Activated CD8-positive, alpha-beta memory T cell treated with anti-CD3 and anti-CD28 coated beads, Interleukin-2, amount 50 U/mL, for 1 hour (primary cell): ENCODE results near the gene SMAD1.
"Not testable (repeated sequence)": the region's sequence is repeated elsewhere in the genome, so short reads cannot be mapped to it uniquely, and the experiment has no call there.

ENCODE experiments used
- DNase-seq: peaks from one replicate; pipeline ENCODE4 v3.0.0-alpha.2; 2020; ENCODE audit errors: extremely low read depth

Gene SMAD1

DNA sequence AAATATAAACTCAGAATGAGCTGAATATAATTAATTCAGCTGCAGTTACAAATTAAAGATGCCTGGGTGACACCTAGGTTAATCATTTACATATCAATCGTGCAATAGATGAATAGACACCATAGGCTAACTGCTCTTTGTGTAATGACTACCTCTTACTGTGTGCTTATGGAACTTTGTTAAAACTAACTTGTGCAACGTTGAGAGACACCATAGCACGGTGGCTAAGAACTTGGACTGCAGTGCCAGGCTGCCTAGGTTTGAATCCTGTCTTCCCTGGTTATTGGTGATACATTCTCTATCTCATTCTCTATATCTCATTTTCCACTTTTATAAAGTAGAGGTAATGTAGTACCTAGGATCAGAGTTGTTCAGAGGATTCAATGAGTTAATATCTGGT is 46.9 kb downstream of the SMAD1 start:
- DNase-seq: no peak

DNA sequence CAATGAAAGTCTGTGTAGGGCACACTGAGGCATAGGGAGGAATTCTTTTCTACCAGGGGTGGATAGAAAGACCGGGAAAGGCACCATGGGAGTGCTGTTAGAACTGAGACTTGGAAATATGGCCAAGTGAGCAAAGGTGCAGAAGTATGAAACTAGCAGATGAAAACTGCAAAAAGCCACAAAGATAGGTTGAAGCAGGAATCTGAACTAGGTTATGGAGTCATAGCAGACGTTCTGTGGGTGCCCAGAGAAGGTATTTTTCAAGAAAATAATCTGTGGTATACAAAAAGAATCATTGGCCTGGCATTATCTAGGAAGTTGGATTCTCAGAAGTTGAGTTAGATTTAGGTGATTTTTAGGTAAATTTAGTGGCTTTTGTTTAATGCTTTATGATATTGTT is 48.5 kb downstream of the SMAD1 start:
- DNase-seq: no peak

DNA sequence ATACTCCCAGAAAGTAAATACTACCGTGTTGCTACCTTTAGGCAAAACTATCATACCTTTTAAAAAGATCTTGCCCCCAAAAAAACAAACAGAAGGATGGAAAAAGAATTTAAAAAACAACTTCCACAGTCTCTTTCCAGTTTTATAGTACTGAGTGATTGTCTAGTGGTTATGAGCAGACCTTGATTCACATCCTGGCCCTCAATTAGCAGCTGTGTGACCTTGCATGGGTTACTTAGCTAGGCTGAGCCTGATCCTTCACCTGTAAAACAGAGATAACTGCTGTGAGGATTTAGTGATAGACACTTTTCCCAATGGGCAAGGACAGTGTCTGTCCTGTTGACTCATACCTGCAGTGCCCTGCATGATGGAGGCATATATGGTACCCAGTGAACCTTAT is 49.0 kb downstream of the SMAD1 start:
- DNase-seq: no peak

DNA sequence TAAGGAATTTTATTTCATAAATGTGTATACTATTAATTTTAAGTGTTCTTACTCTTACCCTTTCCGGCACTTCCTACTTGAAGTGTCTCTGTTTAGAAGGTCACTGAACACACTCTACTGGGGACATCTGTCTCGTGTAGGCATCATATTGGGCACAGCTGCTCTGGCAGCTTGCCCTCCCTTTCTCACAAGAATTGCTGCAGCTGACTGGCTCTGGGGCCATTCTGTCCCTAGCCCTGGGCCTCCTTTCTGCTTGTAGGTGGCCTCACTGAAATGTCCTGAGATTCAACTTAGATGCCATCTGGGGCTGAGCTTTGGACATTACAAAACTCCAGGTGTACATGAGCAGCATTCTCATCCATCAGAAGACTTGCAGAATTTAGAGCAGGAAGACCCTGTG is 49.6 kb downstream of the SMAD1 start:
- DNase-seq: no peak

DNA sequence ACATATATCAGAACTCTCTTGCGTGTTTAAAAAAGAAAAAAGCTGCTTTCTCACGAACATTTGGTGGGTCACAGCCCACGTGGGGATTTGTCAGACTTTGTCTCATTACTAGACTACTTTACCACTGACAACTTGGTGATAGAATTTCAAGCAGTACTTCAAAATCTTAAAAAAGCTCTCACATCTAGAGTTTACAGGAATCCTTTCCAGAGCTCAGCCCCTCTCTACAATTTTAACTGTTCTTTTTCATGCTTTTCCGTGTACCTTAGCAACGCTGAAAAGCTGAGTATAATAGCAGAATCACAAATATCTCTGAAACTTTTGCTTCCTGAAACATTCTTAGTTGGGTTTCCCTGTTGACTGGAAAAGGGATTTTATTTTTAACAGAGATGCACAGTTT is 50.2 kb downstream of the SMAD1 start:
- no peak for DNase-seq

DNA sequence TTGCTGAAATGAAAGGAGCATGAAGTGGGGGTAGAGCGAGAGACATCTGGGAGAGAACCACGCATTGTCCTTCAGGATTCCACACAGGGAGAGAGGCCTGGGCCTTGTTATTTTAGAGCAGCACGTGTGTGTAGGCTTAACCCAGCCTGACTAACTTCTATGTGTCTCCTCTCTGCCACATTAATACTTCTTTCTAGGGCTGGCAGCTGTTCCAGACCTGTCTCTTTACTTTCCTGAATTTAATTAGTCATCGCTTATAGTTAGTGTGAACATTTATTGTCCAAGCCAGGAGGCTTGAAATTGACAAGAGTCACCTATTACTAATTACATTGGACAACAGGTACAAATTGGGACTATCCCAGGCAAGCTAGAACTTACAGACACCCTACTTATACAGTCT is 51.3 kb downstream of the SMAD1 start:
- DNase-seq: no peak

DNA sequence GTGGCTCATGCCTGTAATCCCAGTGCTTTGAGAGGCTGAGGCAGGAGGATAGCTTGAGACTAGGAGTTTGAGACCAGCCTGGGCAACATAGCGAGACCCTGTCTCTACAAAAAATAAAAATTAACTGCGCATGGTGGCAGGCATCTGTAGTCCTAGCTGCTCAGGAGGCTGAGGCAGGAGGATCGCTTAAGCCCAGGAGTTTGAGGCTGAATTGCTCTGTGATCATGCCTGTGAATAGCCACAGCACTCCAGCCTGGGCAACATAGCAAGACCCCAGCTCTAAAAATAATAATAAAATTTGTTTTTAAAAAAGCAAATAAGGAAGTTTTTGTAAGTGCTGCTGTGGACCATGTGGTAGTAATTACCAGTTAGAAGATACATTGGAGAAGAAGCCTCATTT is 51.8 kb downstream of the SMAD1 start:
- DNase-seq: not testable (repeated sequence)

DNA sequence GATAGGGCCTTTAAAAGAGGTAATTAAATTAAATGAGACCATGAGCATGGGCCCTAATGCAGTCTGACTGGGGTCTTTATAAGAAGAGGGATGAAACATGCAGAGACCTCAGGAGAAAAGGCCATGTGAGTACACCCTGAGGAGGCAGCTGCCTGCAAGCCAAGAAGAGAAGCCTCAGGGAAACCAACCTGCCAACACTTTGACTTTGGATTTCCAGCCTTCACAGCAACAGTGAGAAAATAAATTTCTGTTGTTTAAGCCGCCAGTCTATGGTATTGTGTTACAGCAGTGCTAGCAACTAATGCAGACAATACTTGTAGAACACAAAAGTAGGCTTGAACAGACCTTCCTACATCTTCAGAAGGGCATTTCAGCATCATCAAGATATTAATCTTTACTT is 52.3 kb downstream of the SMAD1 start:
- DNase-seq: no peak

DNA sequence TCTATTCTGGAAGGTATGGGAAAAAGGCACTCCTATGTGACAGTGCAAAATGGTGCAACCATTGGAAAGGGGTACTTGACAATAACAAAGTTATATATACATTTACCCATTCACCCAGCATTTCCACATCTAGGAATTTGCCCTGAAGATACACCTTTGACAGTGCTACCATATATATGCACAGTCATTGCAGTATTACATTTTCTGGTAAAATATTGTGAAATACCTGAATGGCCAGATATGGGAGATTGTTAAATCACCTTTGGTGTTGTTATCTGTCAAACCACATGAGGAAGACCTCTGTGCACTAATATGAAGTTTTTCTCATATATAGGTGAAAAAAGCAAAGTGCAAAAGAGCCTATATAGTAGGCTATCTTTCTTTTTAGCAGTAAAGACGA is 53.5 kb downstream of the SMAD1 start:
- no peak for DNase-seq

DNA sequence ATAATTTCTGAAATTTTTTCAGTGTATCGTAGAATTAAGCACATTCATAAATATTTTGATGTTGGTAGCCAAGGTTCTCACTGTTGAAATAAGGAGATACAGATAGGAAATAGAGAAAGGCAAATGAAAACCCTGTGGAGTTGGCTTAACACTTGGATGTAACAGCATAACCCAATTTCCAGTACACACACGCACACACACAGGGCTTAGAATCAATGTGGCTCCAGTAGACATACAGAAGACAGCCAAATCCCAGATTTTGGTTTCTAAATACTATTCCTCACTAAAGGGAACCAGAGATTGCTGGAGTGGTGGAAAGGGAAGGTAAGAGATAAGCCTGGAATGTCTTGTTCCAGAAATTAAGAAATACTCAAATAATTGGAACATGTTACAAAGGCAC is 54.4 kb downstream of the SMAD1 start:
- DNase-seq: no peak

DNA sequence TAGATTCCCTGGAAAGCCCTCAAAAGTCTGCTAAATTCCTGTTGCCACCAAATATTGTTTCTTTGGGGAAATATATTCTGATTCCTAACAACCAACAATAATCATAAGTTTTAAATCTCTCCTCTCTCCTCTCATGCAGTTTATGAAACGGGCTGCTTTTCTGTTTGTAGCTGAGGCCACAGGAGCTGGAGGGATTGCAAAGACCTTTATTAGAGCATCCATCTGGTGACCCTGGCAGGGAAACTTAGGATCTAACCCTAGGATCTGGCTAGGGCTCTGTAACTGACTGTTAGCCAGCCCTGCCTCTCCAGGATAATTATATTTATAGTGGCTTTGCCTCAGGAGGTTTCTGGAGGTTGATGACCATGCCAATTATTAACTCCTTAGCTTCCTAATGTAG is 56.9 kb downstream of the SMAD1 start:
- DNase-seq: no peak

DNA sequence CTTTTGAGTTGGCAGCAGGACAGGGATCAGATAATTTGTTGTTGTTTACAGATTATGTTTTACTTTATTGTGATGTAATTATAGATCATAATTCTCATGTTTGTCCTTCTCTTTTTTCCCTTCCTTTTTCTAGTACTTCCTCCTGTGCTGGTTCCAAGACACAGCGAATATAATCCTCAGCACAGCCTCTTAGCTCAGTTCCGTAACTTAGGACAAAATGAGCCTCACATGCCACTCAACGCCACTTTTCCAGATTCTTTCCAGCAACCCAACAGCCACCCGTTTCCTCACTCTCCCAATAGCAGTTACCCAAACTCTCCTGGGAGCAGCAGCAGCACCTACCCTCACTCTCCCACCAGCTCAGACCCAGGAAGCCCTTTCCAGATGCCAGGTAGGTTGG is 58.0 kb downstream of the SMAD1 start:
- DNase-seq: no peak

DNA sequence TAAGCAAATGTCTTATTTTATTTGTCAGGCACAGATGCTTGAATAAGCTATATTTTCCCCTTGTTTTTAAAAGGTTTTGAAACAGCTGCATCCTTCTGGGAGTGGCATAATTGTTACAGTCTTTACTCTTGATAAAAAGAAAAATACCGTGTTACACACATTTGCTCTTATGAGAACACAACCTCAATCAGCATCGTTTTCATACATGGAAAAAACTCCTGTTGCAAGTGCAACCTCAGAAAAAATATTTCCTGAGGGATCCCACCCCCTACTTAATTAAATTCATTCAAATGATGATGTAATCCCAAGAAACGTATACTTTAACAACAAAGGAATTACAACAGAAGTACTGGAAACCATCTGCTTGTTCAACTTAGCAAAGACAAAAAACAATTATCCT is 58.6 kb downstream of the SMAD1 start:
- no peak for DNase-seq

DNA sequence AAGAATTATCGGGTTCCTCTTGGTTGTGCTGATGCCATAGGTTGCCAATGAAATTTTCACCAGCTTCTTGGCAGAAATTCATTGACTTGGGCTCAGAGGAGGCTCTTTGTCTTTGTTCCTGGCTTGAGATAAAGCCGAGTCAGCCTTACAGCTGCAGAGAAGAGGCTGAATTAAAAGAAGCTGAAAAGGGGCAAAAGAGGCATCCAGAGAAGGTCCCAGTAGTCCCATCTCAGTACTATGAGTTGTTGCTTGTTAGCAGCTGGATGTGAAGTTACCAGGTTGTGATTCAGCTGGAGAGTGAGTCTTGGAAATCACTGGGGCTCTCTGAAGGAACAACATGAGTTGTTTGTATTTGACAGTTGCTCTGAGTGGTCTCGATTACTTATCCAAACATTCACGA is 59.7 kb downstream of the SMAD1 start:
- no peak for DNase-seq

DNA sequence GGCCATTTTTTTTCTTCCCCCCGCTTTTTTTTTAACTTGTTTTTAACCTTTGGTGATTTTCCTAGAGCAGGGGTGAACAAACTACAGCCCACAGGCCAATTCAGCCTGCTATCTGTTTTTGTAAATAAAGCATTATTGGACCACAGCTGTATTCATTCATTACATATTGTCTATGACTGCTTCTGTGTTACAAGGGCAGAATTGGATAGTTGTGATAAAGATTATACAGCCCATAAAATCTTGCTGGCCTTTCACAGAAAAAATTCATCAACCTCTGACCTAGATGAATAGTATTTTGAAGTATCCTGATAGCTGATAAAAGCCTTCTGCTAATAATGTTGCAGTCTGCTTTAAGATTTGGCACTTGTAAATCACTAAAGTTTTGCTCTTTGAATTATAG is 63.4 kb downstream of the SMAD1 start:
- no peak for DNase-seq

DNA sequence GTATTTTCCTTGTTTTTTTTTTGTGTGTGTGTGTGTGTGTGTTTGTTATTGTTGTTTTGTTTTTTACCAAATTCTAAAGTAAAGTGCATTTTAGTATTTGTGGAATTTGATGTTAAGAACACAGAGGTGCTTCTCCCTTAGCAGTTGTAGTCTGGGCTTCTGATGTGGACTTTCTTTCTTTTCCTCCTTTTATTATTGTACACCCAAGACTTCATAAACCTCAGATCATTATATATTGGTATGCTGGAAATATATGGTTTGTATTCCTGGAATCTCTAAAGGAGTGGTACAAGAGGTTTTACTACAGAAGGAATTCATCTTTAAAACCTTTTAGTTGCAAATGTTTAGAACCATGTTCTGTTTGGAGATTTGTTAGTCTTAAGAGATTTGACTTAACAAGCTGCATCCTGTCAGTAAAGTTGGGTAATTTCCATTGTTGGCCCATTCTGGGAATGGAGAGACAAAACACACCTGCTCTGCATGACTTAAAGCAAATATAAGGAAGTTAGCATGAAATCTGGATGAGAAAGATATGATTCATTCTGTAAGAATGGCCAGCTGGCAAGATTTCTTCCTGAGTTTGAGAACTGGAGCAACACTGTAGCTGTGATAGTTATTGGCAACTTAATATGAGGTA is 64.0 kb downstream of the SMAD1 start:
- no peak for DNase-seq

DNA sequence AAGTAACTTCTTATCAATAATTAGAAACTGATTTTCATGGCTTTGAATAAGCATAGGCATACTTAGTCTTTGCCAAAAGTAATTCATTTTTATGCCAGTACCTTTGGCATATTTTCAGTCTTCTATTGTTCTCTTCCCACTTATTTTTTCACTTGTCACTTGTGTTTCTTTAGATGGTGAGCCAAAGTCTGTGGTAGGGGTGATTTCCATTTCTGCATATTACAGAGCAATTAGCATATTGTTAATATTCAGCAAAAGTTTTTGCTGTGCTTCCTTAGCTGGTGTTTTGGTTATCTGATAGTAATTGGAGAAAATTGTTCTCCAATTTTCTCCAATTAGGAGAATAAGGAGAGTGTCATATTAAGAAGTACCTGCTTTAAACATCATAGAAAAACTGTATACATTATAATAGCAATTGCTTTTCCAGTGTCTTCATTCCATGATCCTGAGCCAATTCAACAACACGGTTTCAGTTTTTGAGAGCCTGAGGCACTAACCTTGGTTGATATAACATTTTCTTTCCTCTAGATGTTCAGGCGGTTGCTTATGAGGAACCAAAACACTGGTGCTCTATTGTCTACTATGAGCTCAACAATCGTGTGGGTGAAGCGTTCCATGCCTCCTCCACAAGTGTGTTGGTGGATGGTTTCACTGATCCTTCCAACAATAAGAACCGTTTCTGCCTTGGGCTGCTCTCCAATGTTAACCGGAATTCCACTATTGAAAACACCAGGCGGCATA is 64.7 kb downstream of the SMAD1 start:
- no peak for DNase-seq

DNA sequence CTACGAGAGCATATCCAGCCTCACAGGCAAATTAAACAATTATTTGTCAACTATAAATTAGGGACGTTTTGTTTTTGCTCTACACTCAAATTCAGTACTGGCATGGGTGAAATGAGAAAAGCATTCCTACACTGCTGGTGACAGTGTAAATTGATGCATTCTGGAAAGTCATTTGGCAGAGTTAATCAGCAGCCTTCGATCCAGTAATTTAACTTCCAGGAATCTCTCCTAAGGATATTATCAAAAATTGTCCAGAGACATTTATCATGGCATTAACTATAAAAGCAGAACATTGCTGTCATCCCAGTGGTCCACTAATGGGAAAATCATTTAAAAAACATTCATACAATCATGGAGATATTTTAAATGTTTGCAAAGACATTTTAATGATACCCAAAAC is 70.0 kb downstream of the SMAD1 start:
- DNase-seq: no peak

DNA sequence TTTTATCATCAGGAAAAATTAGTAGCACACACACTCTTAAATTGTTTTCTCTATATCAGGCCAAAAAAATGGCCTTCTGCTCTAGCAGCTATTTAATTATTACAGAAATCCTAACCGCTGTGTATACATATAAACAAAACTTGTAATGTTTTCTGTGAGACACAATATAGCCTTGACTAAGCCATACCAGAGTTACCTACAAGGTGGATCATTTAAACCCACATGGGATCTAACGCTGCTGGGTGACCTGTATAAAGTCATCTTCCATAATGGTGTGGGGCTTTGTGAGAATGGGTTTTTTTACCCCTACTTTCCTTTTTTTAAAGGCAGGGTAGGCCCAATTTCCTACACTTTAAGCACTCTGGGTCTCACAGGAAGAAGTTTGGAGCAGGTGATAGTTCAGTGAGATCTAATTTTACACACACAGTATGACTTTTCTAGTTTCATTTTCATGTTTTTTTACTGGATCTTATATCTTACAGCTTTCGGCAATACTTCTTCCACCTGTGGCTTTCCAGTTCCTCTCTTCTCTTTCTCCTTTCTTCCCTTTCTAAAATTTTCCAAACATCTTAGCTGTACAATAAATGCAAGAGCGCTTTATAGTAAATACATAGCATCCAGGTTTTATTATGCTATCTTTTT is 70.6 kb downstream of the SMAD1 start:
- DNase-seq: no peak

DNA sequence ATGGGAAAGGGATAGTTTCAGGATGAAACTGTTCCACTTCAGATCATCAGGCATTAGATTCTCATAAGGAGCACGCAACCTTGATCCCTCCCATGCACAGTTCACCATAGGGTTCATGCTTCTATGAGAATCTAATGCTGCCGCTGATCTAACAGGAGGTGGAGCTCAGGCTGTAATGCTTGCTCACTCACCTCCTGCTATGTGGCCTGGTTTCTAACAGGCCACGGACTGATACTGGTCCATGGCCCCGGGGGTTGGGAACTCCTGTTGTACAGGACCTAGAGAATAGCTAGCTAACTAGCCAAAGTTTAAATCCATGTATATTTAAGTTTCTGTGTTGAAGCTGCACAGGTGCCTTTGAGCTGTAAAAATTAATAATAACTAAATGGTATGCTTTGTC is 71.7 kb downstream of the SMAD1 start:
- no peak for DNase-seq

DNA sequence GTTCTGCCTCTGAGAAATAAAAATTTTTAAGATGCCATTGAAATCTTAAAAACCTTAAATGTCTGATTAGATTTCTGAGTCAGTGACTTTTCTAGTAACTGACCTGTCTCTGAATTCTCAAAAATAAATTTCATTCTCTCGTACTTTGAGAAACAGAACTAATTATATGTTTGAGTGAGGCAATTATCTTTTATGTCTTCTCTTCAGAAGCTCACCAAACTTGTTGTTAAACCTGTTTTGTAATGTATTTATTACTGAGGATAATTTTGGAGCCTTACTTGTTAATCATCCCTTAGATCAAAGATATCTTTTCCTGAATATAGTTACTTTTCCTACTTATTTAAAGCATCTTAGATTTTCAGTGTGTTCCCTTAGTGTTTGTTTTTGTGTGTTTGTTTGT is 73.0 kb downstream of the SMAD1 start:
- no peak for DNase-seq

DNA sequence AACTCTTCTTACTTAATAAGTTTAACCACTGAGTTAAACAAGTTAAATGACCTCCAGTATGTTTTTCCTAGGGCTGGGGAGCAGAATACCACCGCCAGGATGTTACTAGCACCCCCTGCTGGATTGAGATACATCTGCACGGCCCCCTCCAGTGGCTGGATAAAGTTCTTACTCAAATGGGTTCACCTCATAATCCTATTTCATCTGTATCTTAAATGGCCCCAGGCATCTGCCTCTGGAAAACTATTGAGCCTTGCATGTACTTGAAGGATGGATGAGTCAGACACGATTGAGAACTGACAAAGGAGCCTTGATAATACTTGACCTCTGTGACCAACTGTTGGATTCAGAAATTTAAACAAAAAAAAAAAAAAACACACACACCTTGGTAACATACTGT is 76.1 kb downstream of the SMAD1 start:
- peak; percentile 4 for DNase-seq

DNA sequence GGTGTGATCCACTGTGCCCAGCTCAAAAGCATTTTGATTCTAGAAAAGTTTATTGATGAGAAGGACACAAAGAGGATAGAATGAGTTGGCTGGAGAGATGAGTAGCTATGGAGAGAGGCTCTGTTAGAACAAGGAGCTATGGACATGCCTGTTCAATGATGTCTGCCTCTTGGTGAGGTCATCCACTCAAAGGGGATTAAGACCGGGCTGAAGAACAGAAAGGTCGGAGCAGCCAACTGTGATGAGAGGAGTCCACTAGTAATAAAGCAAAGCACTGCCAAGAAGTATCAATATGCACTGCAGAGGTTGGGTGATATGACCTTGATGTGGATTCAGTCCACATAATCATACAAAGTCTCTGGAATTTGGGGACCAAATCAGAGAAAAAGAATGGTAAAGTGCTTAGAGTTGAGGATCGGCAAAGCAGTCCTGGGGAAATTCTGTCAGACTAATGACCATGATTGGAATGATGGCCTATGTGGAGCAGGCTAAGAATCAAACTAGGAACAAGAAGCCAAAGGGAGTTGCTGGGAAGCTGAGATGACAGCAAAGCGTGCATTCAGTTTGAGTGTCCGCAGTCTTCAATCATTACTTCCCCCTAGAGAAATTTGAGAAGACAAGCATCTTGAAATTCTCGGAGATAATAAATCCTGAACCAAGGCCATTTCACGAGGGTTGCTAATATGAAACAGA is 81.8 kb downstream of the SMAD1 start:
- no peak for DNase-seq
